ENCODE measurements around the gene GPHN. TPM values are rescaled to one million over a fixed set of nuclear protein-coding genes. Genes with fewer than 3 reads are reported as not detected.

GPHN gene
- total RNA-seq, 1 experiment from 2014 or later, result 34.9 TPM

- Mint-ChIP-seq H3K4me3 (ENCODE audit: low read depth, unreplicated experiment) (peak overlapping the region; percentile 64), H3K4me1 (ENCODE audit: low read depth, unreplicated experiment) (peaks cover 15% of the 10 kb centered on the region), H3K27me3 (ENCODE audit: unreplicated experiment) (no peaks in the 10 kb centered on the region), H3K36me3 (ENCODE audit: insufficient read depth, unreplicated experiment) (peaks cover 7% of the 10 kb centered on the region), H3K9me3 (ENCODE audit: low read depth, unreplicated experiment) (no peaks in the 10 kb centered on the region), H3K27ac (ENCODE audit: unreplicated experiment) (peak overlapping the region; percentile 88)
- peak; percentile 29 for DNase-seq
- no TSS peak for BruUV-seq (replicated peaks)
- TF ChIP-seq, protein P1, sequence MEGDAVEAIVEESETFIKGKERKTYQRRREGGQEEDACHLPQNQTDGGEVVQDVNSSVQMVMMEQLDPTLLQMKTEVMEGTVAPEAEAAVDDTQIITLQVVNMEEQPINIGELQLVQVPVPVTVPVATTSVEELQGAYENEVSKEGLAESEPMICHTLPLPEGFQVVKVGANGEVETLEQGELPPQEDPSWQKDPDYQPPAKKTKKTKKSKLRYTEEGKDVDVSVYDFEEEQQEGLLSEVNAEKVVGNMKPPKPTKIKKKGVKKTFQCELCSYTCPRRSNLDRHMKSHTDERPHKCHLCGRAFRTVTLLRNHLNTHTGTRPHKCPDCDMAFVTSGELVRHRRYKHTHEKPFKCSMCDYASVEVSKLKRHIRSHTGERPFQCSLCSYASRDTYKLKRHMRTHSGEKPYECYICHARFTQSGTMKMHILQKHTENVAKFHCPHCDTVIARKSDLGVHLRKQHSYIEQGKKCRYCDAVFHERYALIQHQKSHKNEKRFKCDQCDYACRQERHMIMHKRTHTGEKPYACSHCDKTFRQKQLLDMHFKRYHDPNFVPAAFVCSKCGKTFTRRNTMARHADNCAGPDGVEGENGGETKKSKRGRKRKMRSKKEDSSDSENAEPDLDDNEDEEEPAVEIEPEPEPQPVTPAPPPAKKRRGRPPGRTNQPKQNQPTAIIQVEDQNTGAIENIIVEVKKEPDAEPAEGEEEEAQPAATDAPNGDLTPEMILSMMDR (IDR thresholded peaks at IDR 0.05; ENCODE audit: unreplicated experiment), result no peak
- CTCF ChIA-PET, result interaction anchor here (1.6 to 1.7 kb wide), 2 partner anchors 12 to 134 kb away, joined by 5 to 6 read pairs; no protein-coding TSS in a partner anchor
- intact Hi-C loops (cut with micrococcal nuclease; ENCODE audit: unreplicated experiment), result no loop called here
Observed at GRCh38 chr14:66758031-66758613, 250.2 kb downstream of the GPHN start.

- intact Hi-C loops (cut with micrococcal nuclease; ENCODE audit: unreplicated experiment), result no loop called here
- BruUV-seq (replicated peaks), result no TSS peak
Observed at GRCh38 chr14:66772146-66772545, 264.2 kb downstream of the GPHN start.

DNA sequence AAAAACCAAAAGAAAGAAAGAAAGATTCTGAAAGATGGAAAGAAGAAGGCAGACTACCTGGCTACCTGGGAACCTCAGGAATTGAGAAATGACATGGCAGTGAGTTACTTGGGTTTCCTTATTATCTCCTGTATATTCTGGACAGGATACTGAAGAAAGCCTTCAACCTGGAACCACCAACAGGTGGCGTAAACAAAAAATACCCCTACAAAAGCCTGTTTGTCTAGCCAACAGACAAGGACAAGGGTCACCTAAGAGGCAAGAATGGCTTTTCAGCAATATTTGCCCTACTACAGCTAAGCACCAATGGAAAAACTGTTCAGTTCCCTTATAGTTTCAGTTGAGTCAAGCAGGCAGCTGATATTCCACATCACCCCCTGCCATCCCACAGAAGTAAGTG lies 274.9 kb downstream of the GPHN start:
- BruUV-seq (replicated peaks), result no TSS peak
- intact Hi-C loops (cut with micrococcal nuclease; ENCODE audit: unreplicated experiment), result no loop called here

More at GRCh38 chr14:66772146-66772545, 264.2 kb downstream of the GPHN start:
- Mint-ChIP-seq H3K27ac (ENCODE audit: unreplicated experiment) (no peak overlapping the region), H3K4me3 (ENCODE audit: low read depth, unreplicated experiment) (no peak overlapping the region), H3K9me3 (ENCODE audit: low read depth, unreplicated experiment) (no peaks in the 10 kb centered on the region), H3K27me3 (ENCODE audit: unreplicated experiment) (no peaks in the 10 kb centered on the region), H3K4me1 (ENCODE audit: low read depth, unreplicated experiment) (peaks cover 8% of the 10 kb centered on the region), H3K36me3 (ENCODE audit: insufficient read depth, unreplicated experiment) (no peaks in the 10 kb centered on the region)
- TF ChIP-seq, protein P1 (IDR thresholded peaks at IDR 0.05; ENCODE audit: unreplicated experiment), result no peak
- no peak for DNase-seq
- CTCF ChIA-PET, result no interaction called here

GRCh38 chr14:66790101-66790500 lies 282.2 kb downstream of the GPHN start:
- intact Hi-C loops (cut with micrococcal nuclease; ENCODE audit: unreplicated experiment), result no loop called here
- Mint-ChIP-seq H3K36me3 (ENCODE audit: insufficient read depth, unreplicated experiment) (no peaks in the 10 kb centered on the region), H3K4me3 (ENCODE audit: low read depth, unreplicated experiment) (no peak overlapping the region), H3K9me3 (ENCODE audit: low read depth, unreplicated experiment) (peaks cover 7% of the 10 kb centered on the region), H3K4me1 (ENCODE audit: low read depth, unreplicated experiment) (no peaks in the 10 kb centered on the region), H3K27me3 (ENCODE audit: unreplicated experiment) (no peaks in the 10 kb centered on the region), H3K27ac (ENCODE audit: unreplicated experiment) (no peak overlapping the region)
- TF ChIP-seq, protein P1 (IDR thresholded peaks at IDR 0.05; ENCODE audit: unreplicated experiment), result no peak
- DNase-seq, result no peak
- CTCF ChIA-PET, result no interaction called here
- BruUV-seq (replicated peaks), result no TSS peak

More for the DNA sequence above, 274.9 kb downstream of the GPHN start:
- CTCF ChIA-PET, result no interaction called here
- no peak overlapping the region for H3K27ac Mint-ChIP-seq (ENCODE audit: unreplicated experiment)
- DNase-seq, result no peak
- H3K9me3 Mint-ChIP-seq (ENCODE audit: low read depth, unreplicated experiment), result no peaks in the 10 kb centered on the region
- H3K4me3 Mint-ChIP-seq (ENCODE audit: low read depth, unreplicated experiment), result no peak overlapping the region
- peaks cover 6% of the 10 kb centered on the region for H3K36me3 Mint-ChIP-seq (ENCODE audit: insufficient read depth, unreplicated experiment)
- H3K4me1 Mint-ChIP-seq (ENCODE audit: low read depth, unreplicated experiment), result no peaks in the 10 kb centered on the region
- H3K27me3 Mint-ChIP-seq (ENCODE audit: unreplicated experiment), result no peaks in the 10 kb centered on the region
- TF ChIP-seq, protein P1 (IDR thresholded peaks at IDR 0.05; ENCODE audit: unreplicated experiment), result no peak

Data from Calu3 (cell line).